ENCODE results near the gene SOX5.

SOX5 gene

GRCh38 chr12:23488130-23488529 lies 461.3 kb downstream of the SOX5 start:
- no peak for DNase-seq (ENCODE audit: low read depth)

GRCh38 chr12:23484238-23484637 lies 465.2 kb downstream of the SOX5 start:
- peak; percentile 1 for DNase-seq (ENCODE audit: low read depth)

GRCh38 chr12:23482571-23482970 lies 466.9 kb downstream of the SOX5 start:
- no peak for DNase-seq (ENCODE audit: low read depth)

All from stromal cell of bone marrow (primary cell).